NT2/D1 (cell line): ENCODE results near the gene IGFBP1.

ENCODE experiments used
- SUZ12 ChIP-seq: IDR thresholded peaks from 2 replicates; pipeline ENCODE4 v1.6.1; 2011; ENCODE audit not compliant: insufficient read length, insufficient read depth; ENCODE audit errors: extremely low read depth
- YY1 ChIP-seq: IDR thresholded peaks from 2 replicates; pipeline ENCODE4 v1.6.1; 2011; ENCODE audit not compliant: insufficient read length, insufficient read depth

- TF ChIP-seq SUZ12 = no peak
- no peak for TF ChIP-seq YY1
Measured at GRCh38 chr7:45897042-45897690, 8.9 kb downstream of the IGFBP1 start.
